Colon (tissue), 2 donors: ENCODE results near the gene ELF5.

ENCODE experiments used
- FAIRE-seq: peaks from 2 replicates; lab custom pipeline; 2012; peaks lifted over from hg19 to GRCh38; lab: Jason Lieb, UNC
- donor health status: control.
- donor health status: control.

ELF5 gene

DNA sequence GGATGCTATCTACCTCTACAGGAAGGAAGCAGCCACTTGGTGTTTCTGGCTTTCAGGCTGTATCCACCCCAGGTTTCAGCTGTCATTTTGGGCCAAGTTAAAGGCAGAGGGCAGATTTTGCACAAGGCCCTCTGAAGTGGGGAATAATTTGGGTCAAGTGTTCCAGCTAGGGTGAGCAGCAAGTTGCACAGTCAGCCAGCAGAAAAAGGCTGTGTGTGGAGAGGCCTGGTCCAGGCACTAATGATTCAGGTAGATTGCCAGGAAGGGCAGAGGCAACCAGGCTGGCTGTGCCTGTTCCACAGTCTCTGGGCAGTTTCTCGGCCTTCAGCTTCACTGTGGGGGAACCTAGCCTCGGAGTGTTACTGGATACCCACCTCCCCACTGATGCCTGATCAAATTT is 8.6 kb upstream of the ELF5 start:
- no peak for FAIRE-seq

DNA sequence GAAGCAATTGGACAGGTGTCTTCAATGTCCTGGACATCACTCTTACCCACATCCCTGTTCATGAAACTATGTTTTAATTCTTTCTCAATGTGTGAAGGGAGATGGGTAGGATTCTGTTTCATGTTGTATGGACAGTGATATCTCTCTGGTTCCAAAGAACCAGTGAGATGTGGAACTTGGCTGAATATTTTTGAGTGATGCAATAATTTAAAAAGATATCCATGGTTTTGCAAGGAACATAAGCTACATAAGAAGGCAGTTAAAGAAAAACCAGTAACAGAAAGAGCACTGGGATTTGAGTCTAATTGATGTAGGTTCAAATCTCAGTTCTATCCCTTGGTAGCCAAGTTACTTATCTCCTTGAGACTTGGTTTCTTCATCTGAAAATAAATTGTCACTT is 7.7 kb upstream of the ELF5 start:
- FAIRE-seq, result no peak

DNA sequence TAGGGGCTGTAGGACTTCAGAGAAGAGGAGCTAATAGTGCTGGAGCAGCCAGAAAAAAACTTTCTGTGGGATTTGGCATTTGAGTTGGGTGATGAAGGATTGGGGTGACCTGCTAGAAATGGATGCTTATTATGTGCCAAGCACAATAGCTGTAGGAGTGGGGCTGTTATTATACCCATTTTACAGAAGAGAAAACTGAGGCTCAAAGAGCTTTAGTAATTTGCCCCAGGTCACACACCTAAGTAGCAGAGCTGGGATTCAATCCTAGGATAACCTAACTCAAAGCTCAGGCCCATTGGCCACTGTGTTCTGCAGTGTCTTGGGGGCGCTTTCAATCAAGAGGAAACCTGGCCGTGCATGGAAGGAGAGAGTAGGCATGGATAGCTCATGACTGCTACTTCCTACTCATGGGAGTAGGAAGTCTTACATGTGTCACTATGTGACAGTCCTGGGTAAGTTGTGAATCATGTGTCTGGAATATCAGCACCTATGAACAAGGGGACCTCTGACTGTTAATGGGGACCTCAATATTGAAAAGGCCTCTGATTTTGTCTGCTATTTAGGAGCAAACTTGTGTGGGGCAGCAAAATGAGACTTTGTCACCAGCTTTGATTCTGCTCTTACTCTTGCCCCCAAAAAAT is 6.1 kb upstream of the ELF5 start:
- no peak for FAIRE-seq

DNA sequence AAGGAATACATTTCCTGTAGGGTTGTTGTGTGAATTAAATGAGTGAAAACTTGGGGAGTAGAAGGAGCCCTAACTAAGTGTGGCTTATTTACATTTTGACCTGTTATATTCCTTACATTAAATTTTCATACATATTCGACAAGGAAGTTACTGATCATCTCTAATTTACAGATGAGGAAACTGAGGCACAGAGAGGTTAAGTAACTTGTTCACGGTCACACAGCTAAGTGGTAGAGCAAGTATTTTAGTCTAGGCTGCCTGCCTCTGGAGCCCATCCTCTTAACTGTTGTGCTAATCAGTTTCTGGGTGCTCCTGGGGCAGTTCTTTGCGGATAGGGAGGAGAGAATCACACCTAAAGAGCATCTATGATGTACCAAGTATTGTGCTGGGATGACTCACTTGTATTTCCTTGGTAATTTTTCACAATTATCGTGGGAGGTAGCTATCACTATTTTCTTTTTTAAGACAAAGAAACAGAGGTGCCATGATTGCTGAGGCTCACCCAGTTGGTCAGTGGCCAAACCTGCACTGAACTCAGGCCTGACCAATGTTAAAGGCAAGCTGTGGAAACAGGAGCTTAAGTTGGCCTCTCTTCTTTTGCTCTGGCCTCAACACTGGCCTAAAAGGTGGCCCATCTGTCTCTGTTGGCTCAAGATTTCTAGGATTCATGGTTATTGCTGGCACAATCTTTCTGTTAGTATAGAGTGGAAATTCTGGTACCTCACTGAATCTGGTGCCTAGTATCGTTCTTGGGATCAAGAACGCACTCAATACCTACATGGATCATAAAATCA is 2.9 kb upstream of the ELF5 start:
- no peak for FAIRE-seq

DNA sequence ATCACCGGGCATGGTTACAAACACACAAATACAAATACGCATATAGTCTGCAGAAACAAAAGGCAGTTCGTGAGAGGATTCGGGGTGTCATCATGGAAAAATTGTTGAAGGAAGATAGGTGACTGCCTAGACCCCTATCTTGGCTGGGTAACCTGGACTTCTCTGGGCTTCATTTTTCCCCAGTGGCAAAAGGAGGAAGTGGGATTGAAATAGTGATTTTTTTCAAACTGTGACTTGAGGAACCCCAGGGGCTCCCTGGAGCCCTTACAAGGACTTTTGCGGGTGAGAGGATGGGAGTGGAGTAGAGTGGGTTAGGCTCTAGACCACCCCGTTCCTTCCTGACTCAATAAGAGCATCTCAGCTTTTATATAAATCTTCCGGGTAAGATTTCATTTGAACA is 1.0 kb upstream of the ELF5 start:
- no peak for FAIRE-seq

DNA sequence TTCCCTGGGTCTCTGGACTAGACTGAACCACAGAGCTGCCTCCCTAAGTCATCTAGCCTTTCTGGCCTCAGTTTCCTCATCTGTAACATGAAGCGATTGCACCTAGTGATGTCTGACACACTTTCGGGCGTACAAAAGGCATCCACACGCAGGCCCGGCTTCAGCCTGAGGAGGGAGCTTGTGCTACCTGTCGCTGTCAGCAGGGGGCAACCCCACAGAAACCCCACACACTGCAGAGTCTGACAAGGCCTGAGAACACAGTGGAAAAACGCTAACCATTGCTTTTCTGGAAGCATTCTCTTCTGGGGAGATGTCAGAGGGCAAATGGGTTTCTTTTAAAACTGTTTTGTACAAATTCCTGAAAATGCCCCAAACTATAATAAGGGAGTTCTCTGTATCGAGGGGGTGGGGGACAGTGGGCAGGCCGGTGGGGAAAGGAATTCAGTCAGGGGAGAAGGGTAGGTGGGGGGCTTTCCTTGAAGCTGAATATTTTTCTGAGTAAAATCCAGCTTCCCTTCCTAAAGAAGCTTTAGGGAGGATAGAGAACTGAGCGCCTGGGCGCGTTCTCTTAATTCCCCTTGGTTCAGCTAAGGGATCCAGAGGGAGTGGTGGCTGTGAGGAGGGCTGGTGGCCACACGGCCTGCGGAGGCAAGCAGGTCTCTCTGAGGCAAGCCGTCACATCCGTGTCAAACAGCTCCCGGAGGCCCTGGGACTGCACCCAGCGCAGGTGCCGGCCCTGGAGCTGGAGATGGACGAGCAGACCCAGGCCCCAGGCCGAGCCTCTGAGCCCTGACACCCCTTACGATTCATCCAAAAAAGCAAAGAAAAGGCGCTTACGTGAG is 533 bp downstream of the ELF5 start:
- FAIRE-seq, result no peak

DNA sequence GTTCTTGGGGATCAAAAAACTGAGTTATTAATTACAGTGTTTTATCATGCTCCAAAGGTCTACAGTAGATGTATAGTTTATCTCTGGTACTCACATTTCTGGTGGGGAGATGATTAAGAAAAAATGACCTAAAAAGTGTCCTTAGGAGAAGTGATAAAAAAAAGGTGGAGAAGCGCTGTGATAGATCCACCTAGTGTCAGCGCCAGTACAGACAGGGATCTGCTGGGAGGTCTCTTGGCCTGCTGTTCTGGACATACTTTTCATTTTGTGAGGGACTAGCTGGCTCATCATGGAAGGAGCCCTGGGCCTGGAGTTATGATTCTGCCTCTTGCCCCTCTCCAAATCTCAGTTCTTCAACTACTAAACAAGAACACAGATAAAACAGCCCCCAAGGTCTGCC is 2.9 kb downstream of the ELF5 start:
- no peak for FAIRE-seq

DNA sequence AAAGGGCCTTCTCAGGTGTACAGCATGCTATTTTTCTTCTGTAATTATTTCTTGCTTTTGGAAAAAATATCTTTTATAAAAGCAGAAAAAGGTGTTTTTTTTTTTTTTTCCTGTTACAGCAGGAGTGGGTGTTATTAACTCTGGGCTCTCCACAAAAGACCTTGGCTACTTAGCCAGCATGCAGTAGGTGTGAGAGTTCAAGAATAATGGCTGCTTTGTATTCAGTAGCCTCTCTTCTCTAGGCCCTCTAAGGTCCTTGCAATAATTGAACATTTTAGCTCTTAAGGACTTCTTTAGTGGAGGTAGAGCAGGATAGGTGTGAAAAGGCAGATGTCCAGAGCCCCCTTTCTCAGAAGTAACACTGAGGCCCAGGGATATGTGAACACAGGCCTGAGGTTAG is 3.4 kb downstream of the ELF5 start:
- no peak for FAIRE-seq

DNA sequence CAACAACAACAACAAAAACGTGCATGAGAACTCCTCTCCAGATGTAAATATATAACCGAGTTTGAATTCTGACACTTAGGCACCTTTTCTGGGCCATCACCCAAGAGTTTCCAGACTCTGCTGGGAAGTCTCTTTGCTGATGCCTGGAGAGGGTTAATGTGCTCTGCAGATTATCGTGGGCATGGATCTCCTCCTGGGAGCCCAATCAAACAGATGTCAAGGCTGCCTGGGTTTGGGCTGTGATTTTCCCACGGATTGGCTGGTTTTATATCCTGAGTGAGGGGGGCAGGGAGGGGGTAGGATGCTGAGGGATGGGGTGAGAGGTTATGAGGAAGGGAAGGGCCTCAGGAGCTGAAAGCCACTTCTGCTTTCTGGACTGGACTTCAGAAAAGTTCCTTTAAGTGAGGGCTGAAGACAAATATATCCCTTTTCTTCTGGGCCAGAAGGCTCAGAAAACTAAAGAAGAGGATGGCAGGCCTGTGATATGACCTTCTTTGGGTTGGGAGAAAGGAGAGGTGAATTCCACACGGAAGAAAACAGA is 4.2 kb downstream of the ELF5 start:
- no peak for FAIRE-seq

DNA sequence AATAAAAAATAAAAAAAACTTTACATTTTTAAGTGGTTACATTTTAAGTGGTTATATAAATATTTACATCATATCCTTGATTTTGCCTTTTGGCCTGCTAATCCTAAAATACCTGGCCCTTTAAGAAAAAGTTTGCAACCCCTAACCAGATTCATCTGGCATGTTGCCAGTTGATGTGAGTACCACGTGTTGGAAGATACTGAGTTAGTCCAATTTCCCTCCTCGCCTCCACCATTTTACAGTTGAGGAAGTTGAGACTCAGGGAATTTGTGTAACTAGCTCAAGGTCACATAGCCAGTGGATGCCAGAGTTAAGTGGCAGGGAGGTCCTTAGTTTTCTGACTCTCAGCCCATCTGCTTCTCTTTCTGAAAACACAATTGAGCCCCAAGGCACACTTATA is 5.1 kb downstream of the ELF5 start:
- FAIRE-seq, result no peak

DNA sequence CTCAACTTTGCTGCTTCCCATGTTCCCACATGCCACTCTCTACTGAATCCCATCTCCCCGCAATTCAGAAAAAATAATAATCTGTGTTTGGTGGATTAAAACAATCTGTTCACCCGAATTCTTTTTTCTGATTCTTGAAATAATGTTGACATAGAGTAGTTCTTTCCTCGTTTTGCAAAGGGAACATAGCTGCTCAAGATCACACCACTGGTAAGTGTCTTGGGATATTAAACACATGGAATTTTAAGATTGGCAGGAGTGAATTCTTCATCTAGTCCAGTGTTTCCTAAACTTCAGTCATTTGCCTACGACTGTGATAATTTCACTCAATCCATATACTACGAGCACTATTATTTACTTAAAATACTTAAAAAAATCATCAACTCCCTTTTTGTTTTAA is 6.0 kb downstream of the ELF5 start:
- FAIRE-seq, result no peak

DNA sequence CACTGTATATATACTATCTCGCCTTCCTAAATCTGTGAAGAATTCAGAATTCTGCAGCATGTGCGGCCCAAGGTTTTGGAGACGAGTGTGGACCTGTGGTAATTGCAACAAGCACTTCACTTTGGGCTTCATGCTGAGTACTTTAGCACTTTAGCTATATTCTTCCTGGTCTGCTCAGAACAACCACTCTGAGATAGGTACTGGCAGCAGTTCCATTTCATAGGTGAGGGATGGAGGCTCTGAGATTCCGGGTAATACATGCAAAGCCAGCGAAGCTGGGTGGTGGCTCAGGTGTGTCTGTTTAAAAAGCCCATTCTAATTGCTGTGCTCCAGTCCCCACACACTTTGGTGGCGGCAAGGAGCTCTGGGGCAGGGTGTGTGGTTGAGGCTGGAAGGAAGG is 6.4 kb downstream of the ELF5 start:
- no peak for FAIRE-seq

DNA sequence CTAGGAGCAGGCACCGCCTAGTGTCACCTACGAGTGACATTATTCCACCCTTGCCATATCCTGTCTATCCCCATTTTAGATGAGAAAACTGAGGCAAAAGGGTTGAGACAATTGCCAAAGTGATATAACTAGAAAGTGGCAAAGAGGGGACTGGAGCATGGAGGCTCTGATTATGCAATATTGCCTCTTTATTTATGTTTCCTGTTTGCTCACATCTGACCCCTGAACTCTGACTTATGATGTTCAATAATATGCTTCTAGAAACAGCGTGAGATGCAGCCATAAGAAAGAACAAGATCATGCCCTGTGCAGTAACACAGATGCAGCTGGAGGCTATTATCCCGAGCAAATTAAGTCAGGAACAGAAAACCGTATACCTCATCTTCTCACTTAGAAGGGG is 7.7 kb downstream of the ELF5 start:
- FAIRE-seq, result no peak

DNA sequence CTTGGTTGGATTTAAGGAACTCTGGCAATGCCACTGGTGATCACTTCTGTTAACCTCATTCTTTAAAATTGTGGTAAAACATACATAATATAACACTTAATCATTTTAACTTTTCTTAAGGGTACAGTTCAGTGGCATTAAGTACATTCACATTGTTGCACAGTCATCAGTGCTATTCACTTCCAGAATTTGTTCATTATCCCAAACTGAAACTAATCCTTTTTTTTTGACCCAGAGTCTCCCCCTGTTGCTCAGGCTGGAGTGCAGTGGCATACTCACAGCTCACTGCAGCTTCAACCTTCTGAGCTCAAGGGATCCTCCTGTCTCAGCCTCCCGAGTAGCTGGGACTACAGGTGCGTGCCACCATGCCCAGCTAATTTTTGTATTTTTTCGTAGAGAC is 10.6 kb downstream of the ELF5 start:
- no peak for FAIRE-seq

DNA sequence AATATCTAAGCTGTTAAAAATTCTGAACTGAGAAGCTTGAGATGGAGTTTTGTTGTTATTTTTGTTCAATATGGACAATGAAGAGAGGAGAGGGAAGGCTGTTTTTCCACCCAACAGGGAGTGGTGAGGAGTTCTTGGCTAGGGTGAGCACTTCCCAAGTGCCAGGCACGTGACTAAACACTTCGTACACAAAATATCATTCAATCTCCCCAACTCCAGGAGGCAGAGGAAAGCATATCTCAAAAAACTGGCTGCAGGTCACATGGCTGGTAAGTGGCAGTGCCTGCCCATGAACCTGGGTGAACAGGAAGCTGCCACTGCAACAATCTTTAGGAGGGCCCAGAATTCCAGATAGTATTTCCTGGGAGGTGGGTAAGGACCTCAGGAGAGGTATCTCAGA is 11.6 kb downstream of the ELF5 start:
- no peak for FAIRE-seq

DNA sequence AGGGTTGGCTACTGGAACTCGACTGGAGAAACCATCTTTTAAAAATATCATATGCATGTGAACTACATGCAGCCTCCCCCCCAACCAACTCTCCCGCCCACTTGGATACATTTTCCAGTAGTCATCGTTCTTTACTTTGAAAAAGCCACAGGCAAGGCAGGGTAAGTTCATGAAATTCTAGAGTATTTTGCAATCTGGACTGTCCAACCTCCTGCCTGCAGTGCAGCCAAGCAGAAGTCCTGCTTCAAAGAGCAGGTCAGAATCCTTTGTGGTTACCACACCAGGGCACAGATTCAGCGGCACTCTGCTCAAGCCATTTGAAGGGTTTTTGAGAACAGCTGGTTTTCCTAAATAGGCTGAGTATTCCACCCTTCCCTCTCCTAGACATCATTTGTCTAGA is 12.1 kb downstream of the ELF5 start:
- no peak for FAIRE-seq

DNA sequence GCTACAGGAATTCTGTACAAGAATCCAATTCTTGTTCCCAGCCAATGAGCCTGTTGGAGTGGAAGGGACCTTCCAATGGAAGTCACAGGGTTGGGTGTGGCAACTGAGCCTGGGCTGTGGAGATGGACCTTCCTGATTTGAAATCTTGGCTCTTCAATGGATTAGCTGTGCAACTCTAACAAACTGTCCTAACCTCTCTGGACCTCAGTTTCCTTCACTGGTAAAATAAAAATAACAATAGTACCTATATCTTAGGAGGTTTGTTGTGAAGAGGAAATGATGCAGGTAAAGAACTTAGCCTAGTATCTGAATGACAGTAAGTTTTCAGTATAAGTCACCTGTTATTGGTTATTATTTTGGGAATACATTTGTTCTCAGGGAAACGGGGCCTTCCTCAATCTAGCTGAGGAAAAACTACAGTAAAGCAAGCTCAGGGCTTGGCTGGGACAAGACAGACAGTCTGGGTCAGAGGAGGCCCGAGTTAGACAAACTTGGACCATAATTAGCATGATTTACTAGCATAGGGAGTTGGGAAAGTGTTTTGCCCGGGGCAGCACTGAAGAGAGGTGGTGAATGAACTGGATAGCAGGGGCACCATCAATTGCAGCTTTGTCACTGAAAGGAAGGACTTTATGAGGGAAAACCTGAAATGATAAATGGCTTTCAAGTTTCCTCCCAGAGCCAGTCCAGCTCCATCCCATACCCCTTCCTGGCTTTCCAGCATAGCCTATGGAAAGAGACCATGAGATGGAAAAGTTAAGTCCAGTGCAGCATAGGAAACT is 13.7 kb downstream of the ELF5 start:
- FAIRE-seq, result no peak

DNA sequence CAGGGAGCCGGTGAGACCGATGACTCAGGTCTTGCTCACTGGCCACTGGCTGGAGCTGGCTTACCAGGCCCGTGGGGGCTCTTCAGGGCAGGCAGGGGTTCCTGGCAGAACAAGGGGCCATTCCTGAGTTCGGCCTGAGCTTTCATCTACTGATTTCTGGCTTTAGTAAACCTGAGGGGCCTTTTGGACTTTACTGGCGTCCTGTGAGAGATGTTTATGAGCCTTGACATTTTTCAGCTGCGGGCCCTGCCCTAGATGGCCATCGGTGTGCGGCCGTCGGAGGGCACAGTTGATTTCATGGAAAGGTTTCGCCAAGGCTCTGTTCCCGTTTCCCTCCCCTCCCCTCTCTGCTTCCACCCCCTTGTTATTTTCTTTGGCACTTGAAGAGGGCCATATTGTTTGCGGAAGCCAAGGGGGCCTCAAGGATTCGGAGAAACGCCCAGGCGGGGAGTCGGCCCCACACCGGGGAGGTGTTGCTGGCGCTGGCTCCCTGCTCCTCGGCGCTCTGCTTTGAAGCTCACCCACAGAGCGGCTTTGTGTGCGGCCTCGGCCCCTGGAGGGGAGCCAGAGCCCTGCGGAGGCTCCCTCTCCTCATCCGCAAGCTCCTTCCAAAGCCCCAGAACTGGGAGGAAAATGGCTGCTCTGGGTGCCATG is 17.7 kb downstream of the ELF5 start:
- no peak for FAIRE-seq

DNA sequence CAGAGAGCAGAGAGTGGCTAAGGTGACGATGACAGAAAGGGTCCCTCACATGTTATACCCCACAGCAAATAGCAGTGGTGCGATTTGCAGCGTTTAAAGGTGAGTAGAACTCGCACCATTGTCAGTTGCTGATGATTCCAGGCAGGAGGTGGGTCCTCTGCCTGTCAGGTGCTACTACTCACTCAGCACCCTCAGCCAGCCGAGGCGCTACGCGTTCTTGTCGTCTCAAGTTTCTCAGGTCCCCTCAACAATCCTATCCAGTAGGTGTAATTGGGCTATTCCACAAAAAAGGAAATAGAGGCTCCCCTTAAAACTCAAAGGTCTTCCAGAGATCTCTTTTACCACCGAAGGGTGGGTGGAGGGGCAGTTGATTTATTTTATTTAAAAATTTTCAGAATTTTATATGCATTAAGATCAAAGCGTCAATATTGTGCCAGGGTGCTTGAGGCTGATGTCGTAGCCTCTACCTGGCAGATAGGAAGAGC is 18.3 kb downstream of the ELF5 start:
- no peak for FAIRE-seq

DNA sequence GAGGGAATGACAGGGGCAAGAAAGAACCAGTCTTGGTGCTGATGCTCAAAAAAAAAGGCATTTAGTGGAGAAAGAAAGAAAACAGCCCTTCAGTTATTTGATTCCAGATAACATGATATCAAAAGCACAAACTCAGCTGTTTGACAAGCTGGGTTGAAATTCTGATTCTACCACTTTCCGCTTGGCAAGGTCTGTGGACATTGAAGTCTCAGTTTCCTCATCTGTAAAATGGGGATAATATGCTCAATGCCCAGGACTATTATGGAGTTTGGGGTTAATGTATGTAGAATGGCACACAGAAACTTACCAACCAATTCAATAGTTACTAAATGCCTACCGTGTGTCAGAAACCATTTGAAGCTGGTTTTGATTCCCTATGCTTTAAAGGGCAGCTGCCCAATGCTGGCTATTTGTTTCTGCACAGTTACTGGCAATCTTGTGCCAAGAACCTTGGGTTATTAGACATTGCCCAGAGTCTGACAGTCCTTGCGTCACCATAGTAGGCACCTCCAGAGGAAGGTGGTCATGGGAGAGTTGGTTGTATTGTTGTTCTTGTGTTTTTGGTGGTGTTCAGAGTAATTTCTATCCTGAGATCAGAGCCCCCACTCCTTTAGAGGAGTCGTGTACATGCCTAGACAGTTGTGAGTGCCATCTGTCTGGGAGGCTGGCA is 19.5 kb downstream of the ELF5 start:
- no peak for FAIRE-seq

DNA sequence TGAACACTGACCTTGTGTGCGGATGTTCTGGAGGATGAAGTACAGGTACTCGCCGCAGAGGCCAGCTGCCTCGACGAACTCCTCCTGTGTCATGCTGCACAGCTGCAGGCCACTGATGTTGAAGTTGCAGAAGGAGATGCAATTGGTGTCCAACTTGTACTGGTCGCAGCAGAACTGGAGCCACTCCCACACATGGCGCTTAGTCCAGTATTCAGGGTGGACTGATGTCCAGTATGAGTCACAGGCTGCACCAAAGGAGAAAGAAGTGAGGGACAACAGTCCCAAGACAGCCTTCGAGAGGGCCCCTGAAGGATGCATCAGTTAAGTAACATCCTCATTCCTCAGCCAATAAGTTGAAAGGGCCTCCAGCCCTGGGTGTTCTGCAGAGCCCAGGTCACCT is 20.1 kb downstream of the ELF5 start:
- FAIRE-seq, result no peak
